ENCODE data around the gene TMEM38B. TPM values are rescaled to one million over a fixed set of nuclear protein-coding genes. Genes with fewer than 3 reads are reported as not detected.

TMEM38B gene
- total RNA-seq, 1 donor from 2014 or later, result 8.0 TPM

DNA sequence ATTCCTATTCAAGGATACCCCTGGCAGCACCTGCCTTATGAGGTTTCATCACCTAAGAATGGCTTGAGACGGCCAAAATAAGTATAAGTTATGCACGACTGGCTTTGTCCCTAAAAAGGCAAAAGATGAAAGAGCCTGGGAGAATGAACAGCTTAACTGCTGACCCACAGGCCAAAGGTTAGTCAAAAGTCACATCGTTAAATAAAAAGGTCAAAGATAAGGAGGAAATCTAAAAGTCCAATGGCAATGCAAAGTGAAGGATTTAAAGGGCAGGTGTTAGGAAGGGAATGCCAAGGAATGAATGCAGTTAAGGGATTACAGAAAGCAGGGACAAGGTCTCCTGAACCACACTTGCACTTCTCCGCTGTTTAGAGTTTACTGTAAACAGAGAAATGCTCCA lies 26.5 kb upstream of the TMEM38B start:
- no peaks in the 10 kb centered on the region for H3K9me3 Mint-ChIP-seq (ENCODE audit: unreplicated experiment)
- H3K36me3 Mint-ChIP-seq (ENCODE audit: unreplicated experiment), result no peaks in the 10 kb centered on the region
- no peak for TF ChIP-seq CTCF (IDR thresholded peaks at IDR 0.05)
- no peaks in the 10 kb centered on the region for H3K4me1 Mint-ChIP-seq (ENCODE audit: unreplicated experiment)
- H3K27ac Mint-ChIP-seq (ENCODE audit: unreplicated experiment), result no peak overlapping the region
- peaks cover 42% of the 10 kb centered on the region for H3K27me3 Mint-ChIP-seq (ENCODE audit: unreplicated experiment)
- no peak for DNase-seq (ENCODE audit: extremely low spot score, unreplicated experiment)
- H3K4me3 Mint-ChIP-seq (ENCODE audit: unreplicated experiment), result no peak overlapping the region

GRCh38 chr9:105670315-105670714 lies 24.0 kb upstream of the TMEM38B start:
- H3K36me3 Mint-ChIP-seq (ENCODE audit: unreplicated experiment), result no peaks in the 10 kb centered on the region

DNA sequence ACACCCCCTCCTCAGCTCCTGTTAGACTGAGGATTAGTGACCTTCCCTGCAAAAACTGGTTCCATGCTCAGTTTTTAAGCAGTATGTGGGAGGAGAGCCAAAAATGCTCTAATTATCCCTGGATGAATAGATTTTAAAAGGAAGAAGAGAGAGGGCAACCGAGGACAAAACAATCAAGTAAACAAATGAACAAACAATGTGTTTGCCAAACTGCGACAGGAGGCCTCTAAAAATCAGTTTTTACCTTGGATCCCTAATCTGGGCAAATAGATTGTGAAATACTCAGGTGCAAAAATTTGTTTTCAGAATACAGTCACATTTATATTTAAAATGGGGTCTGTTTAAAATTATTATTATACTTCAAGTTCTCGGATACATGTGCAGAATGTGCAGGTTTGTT lies 23.6 kb upstream of the TMEM38B start:
- no peaks in the 10 kb centered on the region for H3K9me3 Mint-ChIP-seq (ENCODE audit: unreplicated experiment)
- H3K27me3 Mint-ChIP-seq (ENCODE audit: unreplicated experiment), result peaks cover 51% of the 10 kb centered on the region
- no peaks in the 10 kb centered on the region for H3K36me3 Mint-ChIP-seq (ENCODE audit: unreplicated experiment)
- H3K4me3 Mint-ChIP-seq (ENCODE audit: unreplicated experiment), result no peak overlapping the region
- DNase-seq (ENCODE audit: extremely low spot score, unreplicated experiment), result no peak
- no peaks in the 10 kb centered on the region for H3K4me1 Mint-ChIP-seq (ENCODE audit: unreplicated experiment)
- no peak for TF ChIP-seq CTCF (IDR thresholded peaks at IDR 0.05)
- no peak overlapping the region for H3K27ac Mint-ChIP-seq (ENCODE audit: unreplicated experiment)

More at GRCh38 chr9:105670315-105670714, 24.0 kb upstream of the TMEM38B start:
- Mint-ChIP-seq H3K4me3 (ENCODE audit: unreplicated experiment) (no peak overlapping the region), H3K4me1 (ENCODE audit: unreplicated experiment) (no peaks in the 10 kb centered on the region), H3K27ac (ENCODE audit: unreplicated experiment) (no peak overlapping the region), H3K27me3 (ENCODE audit: unreplicated experiment) (peaks cover 50% of the 10 kb centered on the region), H3K9me3 (ENCODE audit: unreplicated experiment) (no peaks in the 10 kb centered on the region)
- DNase-seq (ENCODE audit: extremely low spot score, unreplicated experiment), result no peak
- no peak for TF ChIP-seq CTCF (IDR thresholded peaks at IDR 0.05)

DNA sequence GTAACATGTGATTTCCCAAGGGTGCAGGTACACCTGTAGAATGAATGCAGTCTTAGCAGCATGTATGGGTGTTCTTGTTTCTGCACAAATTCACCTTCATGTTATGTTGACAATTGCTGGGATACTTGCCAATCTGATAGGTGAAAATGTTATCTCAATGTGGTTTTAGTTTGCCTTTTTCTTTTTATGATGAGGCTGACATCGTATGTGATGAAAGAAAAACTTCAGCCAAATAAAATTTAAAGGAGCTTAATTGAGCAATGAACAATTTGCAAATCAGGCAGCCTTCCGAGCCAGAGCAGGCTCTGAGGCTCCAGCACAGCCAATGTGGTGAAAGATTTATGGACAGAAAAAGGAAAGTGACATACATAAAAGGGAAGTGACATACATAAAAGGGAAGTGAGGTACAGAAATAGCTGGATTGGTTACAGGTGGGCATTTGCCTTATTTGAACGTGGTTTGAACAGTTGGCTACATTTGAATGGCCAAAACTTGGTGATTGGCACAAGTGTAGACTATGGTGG lies 21.6 kb upstream of the TMEM38B start:
- no peak overlapping the region for H3K4me3 Mint-ChIP-seq (ENCODE audit: unreplicated experiment)
- no peaks in the 10 kb centered on the region for H3K9me3 Mint-ChIP-seq (ENCODE audit: unreplicated experiment)
- no peak overlapping the region for H3K27ac Mint-ChIP-seq (ENCODE audit: unreplicated experiment)
- DNase-seq (ENCODE audit: extremely low spot score, unreplicated experiment), result no peak
- no peak for TF ChIP-seq CTCF (IDR thresholded peaks at IDR 0.05)
- H3K36me3 Mint-ChIP-seq (ENCODE audit: unreplicated experiment), result no peaks in the 10 kb centered on the region
- no peaks in the 10 kb centered on the region for H3K4me1 Mint-ChIP-seq (ENCODE audit: unreplicated experiment)
- H3K27me3 Mint-ChIP-seq (ENCODE audit: unreplicated experiment), result peaks cover 46% of the 10 kb centered on the region

GRCh38 chr9:105673850-105674387 lies 20.4 kb upstream of the TMEM38B start:
- TF ChIP-seq CTCF (IDR thresholded peaks at IDR 0.05), result no peak
- Mint-ChIP-seq H3K4me1 (ENCODE audit: unreplicated experiment) (no peaks in the 10 kb centered on the region), H3K4me3 (ENCODE audit: unreplicated experiment) (no peak overlapping the region), H3K9me3 (ENCODE audit: unreplicated experiment) (no peaks in the 10 kb centered on the region), H3K27me3 (ENCODE audit: unreplicated experiment) (peaks cover 46% of the 10 kb centered on the region), H3K27ac (ENCODE audit: unreplicated experiment) (no peak overlapping the region), H3K36me3 (ENCODE audit: unreplicated experiment) (no peaks in the 10 kb centered on the region)
- DNase-seq (ENCODE audit: extremely low spot score, unreplicated experiment), result no peak

Measured in osteocyte (in vitro differentiated cells).